OCI-LY7 (cell line): ENCODE measurements around the gene MBL2. TPM values are rescaled to one million over a fixed set of nuclear protein-coding genes. Genes with fewer than 3 reads are reported as not detected.

Source experiments
- BruUV-seq: library from RNA; stranded (reverse); fragments of 400-500 nt; replicated peaks from 2 replicates; lab custom pipeline; 2021; lab: Mats Ljungman, UMichigan
- CTCF ChIA-PET: fragments of 300-600 bp; sonication (Branson Sonifier 250); formaldehyde crosslinking; loops from one replicate; lab custom pipeline; 2022; ENCODE audit warnings: antibody characterized with exemption; ENCODE audit not compliant: unreplicated experiment; lab: Charles Lee
- POLR2A ChIA-PET: fragments of 300-600 bp; sonication (Branson Sonifier 250); formaldehyde crosslinking; loops from one replicate; lab custom pipeline; 2022; ENCODE audit warnings: antibody characterized with exemption; lab: Charles Lee
- DNase-seq: peaks from one replicate; pipeline ENCODE4 v3.0.0-alpha.2; 2015; ENCODE audit warnings: low spot score
- H2AFZ ChIP-seq: fragments of 200-600 bp; sonication (generic), shearing (Covaris generic); 2 replicates; pipeline ENCODE4 v1.6.1; 2014; ENCODE audit warnings: mild to moderate bottlenecking, antibody characterized with exemption, low read length, moderate library complexity
- H3K27ac ChIP-seq: fragments of 200-600 bp; sonication (generic); 2 replicates; pipeline ENCODE4 v1.5.1; 2014; ENCODE audit warnings: mixed run types, low read depth, mild to moderate bottlenecking, moderate library complexity, low read length, inconsistent platforms; ENCODE audit not compliant: poor library complexity, severe bottlenecking
- H3K36me3 ChIP-seq: fragments of 200-600 bp; sonication (generic); 2 replicates; pipeline ENCODE4 v1.6.1; 2014; ENCODE audit warnings: mild to moderate bottlenecking, antibody characterized with exemption, low read length, moderate library complexity, mixed read lengths; ENCODE audit not compliant: insufficient read depth
- H3K4me1 ChIP-seq: fragments of 200-600 bp; sonication (generic); 2 replicates; pipeline ENCODE4 v1.5.1; 2014; ENCODE audit warnings: mild to moderate bottlenecking, low read length; ENCODE audit not compliant: insufficient read depth, poor library complexity, severe bottlenecking
- H3K4me2 ChIP-seq: fragments of 200-600 bp; sonication (generic); 2 replicates; pipeline ENCODE4 v1.6.1; 2014; ENCODE audit warnings: mild to moderate bottlenecking, low read length
- H3K4me3 ChIP-seq: fragments of 200-600 bp; sonication (generic); 2 replicates; pipeline ENCODE4 v1.5.1; 2014; ENCODE audit warnings: mild to moderate bottlenecking, low read depth, low read length; ENCODE audit not compliant: poor library complexity, severe bottlenecking
- H3K79me2 ChIP-seq: fragments of 200-600 bp; sonication (generic); 2 replicates; pipeline ENCODE4 v1.6.1; 2016; ENCODE audit warnings: low read depth, mild to moderate bottlenecking, low read length, moderate library complexity, mixed read lengths; ENCODE audit not compliant: insufficient read depth
- H3K9me2 ChIP-seq: fragments of 200-600 bp; sonication (generic); 2 replicates; pipeline ENCODE4 v1.6.1; 2016; ENCODE audit warnings: mild to moderate bottlenecking, low read length, mixed read lengths; ENCODE audit not compliant: insufficient read depth
- H3K9me3 ChIP-seq: fragments of 200-600 bp; sonication (generic); 2 replicates; pipeline ENCODE4 v1.6.1; 2014; ENCODE audit warnings: mild to moderate bottlenecking, mixed run types, low read length, mixed read lengths
- H4K20me1 ChIP-seq: fragments of 200-600 bp; sonication (generic); 2 replicates; pipeline ENCODE4 v1.6.1; 2014; ENCODE audit warnings: mild to moderate bottlenecking, antibody characterized with exemption, low read length, moderate library complexity, mixed read lengths; ENCODE audit not compliant: insufficient read depth
- CTCF ChIP-seq: fragments of 200-600 bp; sonication (generic); conservative IDR thresholded peaks from 2 replicates; pipeline ENCODE4 v1.5.1; 2014; ENCODE audit warnings: mild to moderate bottlenecking, antibody characterized with exemption, low read length, moderate library complexity, mixed read lengths
- EZH2phosphoT487 ChIP-seq: fragments of 200-600 bp; sonication (generic); IDR thresholded peaks from 2 replicates; pipeline ENCODE4 v1.6.1; 2018; ENCODE audit warnings: low read depth, borderline replicate concordance, mild to moderate bottlenecking, mixed run types, antibody characterized with exemption, low read length, moderate library complexity, mixed read lengths
- intact Hi-C: fragments of 100-400 bp; cut with micrococcal nuclease; formaldehyde crosslinking; loops from one replicate; pipeline ENCODE4 v1.10.0; 2022; ENCODE audit not compliant: unreplicated experiment
- total RNA-seq, 2 experiments: library from RNA; depleted of rRNA in 1 of 2; stranded (reverse); fragments of >200 nt in 1 of 2; shearing (Covaris generic) in 1 of 2; gene quantifications; 2 replicates each; pipeline ENCODE4 v1.2.3, GENCODE V29; 2014 to 2022

The MBL2 gene
- total RNA-seq, 2 experiments from 2014 or later = not detected

GRCh38 chr10:52729271-52730104, 43.1 kb downstream of the MBL2 start:
- Histone ChIP-seq H3K9me3 (no peaks in the 10 kb centered on the region), H3K79me2 (no peaks in the 10 kb centered on the region), H3K36me3 (no peaks in the 10 kb centered on the region), H3K27ac (no peak overlapping the region), H3K4me3 (no peak overlapping the region), H3K4me2 (no peak overlapping the region), H4K20me1 (no peaks in the 10 kb centered on the region), H3K9me2 (no peaks in the 10 kb centered on the region), H2AFZ (no peak overlapping the region), H3K4me1 (no peaks in the 10 kb centered on the region)
- TF ChIP-seq EZH2phosphoT487 (no peak), CTCF (peak; percentile 82)
- POLR2A ChIA-PET = interaction anchor here (0.5 kb wide), 1 partner anchor 846 kb away, joined by 3 read pairs; no protein-coding TSS in a partner anchor
- peak; percentile 34 for DNase-seq
- CTCF ChIA-PET = no interaction called here
- intact Hi-C loops = loop anchor here (1.0 kb wide), 1 partner anchor 85 kb away; no protein-coding TSS in a partner anchor
- no TSS peak for BruUV-seq

GRCh38 chr10:52720018-52720417, 52.6 kb downstream of the MBL2 start:
- Histone ChIP-seq H3K36me3 (no peaks in the 10 kb centered on the region), H3K4me3 (no peak overlapping the region), H3K4me2 (no peak overlapping the region), H3K4me1 (no peaks in the 10 kb centered on the region), H2AFZ (no peak overlapping the region), H3K9me3 (no peaks in the 10 kb centered on the region), H3K79me2 (no peaks in the 10 kb centered on the region), H3K27ac (no peak overlapping the region), H4K20me1 (no peaks in the 10 kb centered on the region), H3K9me2 (no peaks in the 10 kb centered on the region)
- ChIA-PET CTCF (no interaction called here), POLR2A (interaction anchor here (0.6 kb wide), 1 partner anchor 30 kb away, joined by 3 read pairs; no protein-coding TSS in a partner anchor)
- intact Hi-C loops = no loop called here
- no TSS peak for BruUV-seq
- TF ChIP-seq EZH2phosphoT487 = no peak
- no peak for TF ChIP-seq CTCF
- DNase-seq = no peak
